Uterus (tissue), 2 donors: ENCODE data around the gene ERVV-1.

ENCODE experiments used
- CTCF ChIP-seq, 4 experiments: fragments of 200-600 bp in 2 of 4; fragments of 450-650 bp in 2 of 4; sonication (generic) in 2 of 4; IDR thresholded peaks; one replicate each; pipeline ENCODE4 v1.5.1; 2016 to 2019; ENCODE audit warnings: antibody characterized with exemption in 4 of 4, mild to moderate bottlenecking in 2 of 4, moderate library complexity in 1 of 4
- POLR2A ChIP-seq, 2 donors: fragments of 450-650 bp; IDR thresholded peaks; one replicate each; pipeline ENCODE4 v1.6.1; 2016; ENCODE audit warnings: antibody characterized with exemption in 2 of 2, mild to moderate bottlenecking in 1 of 2, moderate library complexity in 1 of 2

GRCh38 chr19:52987221-52987620 is 26.5 kb upstream of the ERVV-1 start:
- TF ChIP-seq CTCF (IDR thresholded peaks at IDR 0.05) (no peak), POLR2A (IDR thresholded peaks at IDR 0.05) (no peak)
